NK-92 (cell line): ENCODE data around the gene PITPNC1.

Experiments used
- DNase-seq: peaks from one replicate; lab custom pipeline; 2025; ENCODE audit not compliant: unreplicated experiment; lab: John Stamatoyannopoulos, UW

The PITPNC1 gene

GRCh38 chr17:67534941-67535340 lies 157.9 kb downstream of the PITPNC1 start:
- no peak for DNase-seq

DNA sequence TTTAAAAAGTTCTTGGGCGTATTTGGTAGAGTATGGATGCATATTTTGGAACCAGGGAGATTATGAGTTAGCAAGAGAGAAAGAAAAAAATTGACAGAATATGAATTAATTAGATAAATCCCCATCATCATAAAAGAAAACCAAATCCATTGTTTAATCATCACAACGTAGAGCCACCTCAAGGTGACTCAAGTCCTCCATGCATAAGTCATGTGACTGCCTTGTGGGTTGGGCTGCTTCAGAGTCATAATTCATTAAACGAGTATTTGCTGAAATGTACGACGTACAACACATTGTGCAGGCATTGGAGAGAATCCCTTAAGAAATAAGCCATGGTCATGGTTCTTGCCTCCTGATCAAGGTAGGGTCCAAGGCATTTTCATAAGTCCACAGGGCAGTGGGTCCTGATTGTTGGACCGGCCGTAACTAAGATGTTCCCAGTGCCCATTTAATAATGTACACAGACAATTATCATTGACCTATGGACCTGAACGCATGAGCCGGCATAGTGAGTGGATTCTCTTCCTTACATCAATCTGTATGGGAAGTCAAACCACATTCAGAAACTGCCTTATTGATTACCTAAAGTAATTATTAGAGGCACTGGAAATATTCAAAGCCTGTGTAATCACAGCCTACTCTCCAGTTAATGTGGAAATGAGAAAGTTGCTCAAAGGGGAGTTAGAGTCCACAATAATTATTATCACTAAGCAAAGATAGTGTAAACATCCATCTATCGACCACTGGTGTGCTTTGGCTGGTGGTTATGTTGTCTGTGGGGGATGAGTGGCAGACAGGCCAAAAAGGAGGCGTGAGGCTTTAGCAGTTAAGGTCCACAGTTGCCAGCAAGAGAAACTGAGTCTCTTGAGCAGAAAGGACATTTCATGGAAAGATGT lies 165.4 kb downstream of the PITPNC1 start:
- DNase-seq = no peak

DNA sequence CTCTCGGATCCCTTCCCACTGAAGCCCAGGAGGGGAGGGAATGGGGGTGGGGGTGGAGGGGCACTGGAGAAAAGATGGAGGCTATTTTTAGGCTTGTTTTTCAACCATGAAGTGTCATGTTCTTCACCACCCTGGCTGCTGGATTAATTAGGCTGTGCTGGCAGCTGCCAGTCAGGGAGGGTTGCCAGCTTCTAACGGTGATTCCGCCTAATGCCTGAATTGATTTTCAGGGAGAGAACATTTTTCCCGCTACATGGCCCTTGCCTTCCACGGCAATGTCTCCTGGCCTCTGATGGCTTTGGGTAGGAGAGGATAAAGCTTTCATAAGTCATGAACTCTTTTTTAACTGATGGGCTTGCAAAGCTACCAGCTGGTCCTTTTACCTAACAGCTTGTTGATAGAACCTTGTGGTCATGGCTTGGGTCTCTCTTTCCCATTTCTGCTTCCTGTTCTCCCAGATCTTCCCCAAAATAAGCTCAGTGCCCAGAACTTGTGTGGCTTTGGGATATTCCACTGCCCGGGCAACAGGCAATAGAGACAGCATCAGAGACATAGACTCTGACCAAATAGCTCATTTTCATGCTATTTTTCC lies 167.4 kb downstream of the PITPNC1 start:
- no peak for DNase-seq

- DNase-seq = no peak
Observed at GRCh38 chr17:67546578-67547527, 169.8 kb downstream of the PITPNC1 start.

DNA sequence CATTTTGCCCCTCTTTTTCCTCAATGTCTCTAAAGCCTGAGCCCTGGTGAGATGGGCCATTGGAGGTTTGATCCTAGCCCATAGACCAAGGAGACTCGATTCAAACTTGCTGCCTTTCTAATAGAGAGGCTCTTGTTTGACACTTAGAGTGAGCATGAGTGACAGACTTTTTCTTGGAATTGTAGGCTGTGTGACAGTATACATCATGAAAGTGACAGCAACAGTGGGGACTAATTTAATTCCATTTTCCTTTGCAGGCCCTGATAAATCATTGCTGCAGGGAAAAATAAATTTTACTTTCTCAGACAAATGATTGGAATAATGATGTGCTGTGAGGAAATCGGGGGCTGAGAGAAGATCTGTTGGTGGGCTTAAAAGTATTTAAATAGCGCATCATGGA lies 171.6 kb downstream of the PITPNC1 start:
- no peak for DNase-seq

GRCh38 chr17:67549820-67550219 lies 172.7 kb downstream of the PITPNC1 start:
- DNase-seq = no peak

GRCh38 chr17:67554634-67555033 lies 177.6 kb downstream of the PITPNC1 start:
- DNase-seq = no peak

DNA sequence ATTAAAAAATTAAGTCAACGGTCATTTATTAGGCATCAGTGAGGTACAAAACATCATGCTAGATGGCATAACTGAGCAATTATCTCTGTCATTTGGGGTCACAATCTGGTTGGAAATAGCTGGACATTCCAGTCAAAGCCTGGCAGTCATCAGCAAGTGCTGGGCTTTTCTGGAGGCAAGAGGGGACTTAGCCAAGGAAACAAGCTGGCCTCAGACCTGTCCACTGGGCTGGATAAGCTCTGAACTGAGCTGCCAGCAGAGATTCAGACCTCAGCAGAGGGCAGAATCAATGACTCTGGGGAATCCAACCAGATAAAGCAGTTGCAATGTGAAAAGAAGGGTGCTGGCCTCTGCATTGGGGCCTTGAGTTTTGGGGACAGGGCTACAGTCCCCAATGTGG lies 178.8 kb downstream of the PITPNC1 start:
- DNase-seq = no peak

DNA sequence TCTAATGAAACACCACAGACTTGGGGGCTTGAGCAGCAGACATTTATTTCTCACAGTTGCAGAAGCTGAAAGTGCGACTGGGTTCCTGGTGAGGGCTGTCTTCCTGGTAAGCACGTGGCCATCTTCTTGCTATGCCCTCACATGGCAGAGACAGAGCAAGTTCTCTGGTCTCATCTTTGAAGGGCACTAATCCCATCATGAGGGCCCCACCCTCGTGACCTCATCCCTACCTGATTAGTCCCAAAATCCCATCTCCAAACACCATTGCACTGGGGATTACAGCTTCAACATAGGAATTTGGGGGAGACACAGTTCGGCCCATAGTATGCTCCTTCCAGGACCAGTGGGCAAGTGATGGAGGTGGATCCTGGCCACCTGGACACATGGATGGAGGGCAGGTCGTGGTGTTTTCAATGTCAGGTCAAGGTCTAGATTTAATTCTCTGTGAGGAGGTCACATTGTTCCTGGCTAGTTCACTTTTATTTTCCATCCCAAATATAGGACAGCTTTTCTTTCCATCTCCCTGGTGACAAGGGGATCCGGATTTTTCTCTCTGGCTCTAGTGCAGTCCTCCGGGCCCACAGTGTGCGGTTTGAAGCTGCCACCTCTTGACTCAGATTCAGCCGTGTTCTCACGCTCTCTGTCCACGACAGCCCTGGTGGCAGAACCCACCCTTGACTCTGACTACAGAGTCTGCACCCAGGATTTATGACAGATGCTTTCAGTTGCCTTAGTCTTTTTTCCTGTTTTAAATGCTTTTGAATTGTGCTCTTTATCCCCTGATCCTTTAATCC lies 180.2 kb downstream of the PITPNC1 start:
- no peak for DNase-seq

DNA sequence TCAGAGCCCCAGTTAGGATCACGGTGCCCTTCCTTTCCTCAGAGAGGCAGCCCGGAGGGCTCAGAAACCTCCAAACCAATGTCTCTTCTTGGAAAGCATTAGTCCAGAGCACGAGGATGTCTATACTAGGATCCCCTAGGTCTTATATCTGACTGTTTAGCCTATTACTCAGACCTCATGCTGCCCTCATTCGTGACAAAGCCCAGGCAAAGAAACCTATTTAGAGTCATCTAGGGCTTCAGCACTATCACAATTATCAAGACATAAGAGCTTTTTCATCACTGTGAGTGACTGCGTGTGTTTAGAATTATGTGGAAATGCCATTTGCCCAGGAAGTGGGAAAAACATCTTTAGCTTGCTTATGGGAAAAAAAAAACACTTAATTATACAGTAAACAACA lies 180.8 kb downstream of the PITPNC1 start:
- DNase-seq = no peak

DNA sequence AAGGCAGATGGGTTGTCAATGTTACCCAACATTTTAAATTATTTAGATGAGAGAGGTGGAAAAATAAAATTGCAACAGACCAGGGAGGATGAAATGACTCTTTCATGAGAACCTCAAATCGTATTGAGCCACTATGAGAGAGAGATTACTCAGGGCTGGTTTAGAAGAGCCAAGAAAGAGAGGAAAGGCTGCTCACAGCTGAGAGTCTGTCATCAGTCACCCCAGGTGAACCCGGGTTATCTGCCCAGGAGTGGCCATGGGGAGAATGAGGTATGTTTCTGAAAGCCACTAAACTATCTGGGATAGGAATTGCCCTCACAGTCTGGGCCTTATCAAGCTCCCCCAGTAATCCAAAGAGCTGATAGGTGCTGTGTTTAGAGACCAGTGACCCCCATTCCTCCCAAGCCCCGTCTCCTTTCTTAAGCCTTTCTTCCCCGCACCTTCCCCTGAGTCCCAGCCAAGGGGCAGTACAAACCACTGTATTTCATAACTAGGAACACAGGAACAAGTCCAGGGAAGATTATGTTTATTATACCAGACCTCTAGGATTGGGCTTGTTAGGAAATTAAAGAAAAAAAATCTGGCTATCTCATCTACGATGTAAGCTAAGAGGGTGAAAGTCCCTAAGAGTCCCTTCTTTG lies 181.8 kb downstream of the PITPNC1 start:
- DNase-seq = no peak

GRCh38 chr17:67559381-67559966 lies 182.4 kb downstream of the PITPNC1 start:
- DNase-seq = no peak

GRCh38 chr17:67562005-67562404 lies 184.9 kb downstream of the PITPNC1 start:
- no peak for DNase-seq

- DNase-seq = no peak
Observed at GRCh38 chr17:67563692-67564228, 186.7 kb downstream of the PITPNC1 start.

GRCh38 chr17:67565068-67565467 lies 188.0 kb downstream of the PITPNC1 start:
- DNase-seq = no peak

DNA sequence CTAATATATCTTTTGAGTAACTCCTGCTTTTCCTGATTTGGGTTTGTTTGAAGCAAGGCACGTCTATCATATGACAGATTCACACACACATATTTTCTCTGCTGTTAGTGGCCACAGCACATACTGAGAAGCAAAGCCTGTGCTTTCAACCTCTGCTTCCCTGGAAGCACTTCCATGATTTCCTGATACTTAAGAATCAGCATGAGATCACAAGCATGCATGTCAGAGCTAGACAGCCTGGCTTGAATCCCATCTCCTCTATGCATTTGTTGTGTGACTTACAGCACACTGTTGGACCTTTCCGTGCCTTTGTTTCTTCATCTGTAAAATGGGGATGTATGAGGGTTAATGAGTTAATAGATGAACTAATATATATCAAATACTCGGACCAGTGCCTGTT lies 189.6 kb downstream of the PITPNC1 start:
- DNase-seq = no peak

GRCh38 chr17:67569015-67569451 lies 192.0 kb downstream of the PITPNC1 start:
- DNase-seq = no peak

- DNase-seq = no peak
Observed at GRCh38 chr17:67569873-67570272, 192.8 kb downstream of the PITPNC1 start.

DNA sequence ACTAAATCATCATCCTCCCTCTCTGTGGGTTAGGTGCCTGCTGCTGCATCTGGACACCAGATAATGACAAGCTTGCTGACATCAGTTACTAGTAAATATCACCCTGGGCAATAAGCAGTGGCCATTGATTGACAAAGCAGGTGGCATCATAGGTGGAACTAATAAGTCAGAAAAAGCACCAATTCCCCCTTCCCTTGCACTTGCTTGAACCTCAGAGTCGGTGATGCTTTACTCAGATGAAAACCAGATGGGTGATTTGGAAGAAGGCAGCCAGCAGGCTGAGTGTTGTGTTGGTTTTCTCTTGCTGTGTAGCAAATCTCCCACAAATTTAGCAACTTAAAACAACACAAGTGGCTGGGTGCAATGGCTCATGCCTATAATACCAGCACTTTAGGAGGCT lies 193.7 kb downstream of the PITPNC1 start:
- DNase-seq = no peak
